Cardiac fibroblast (primary cell): ENCODE data around the gene HDAC4.

Experiments
- DNase-seq, 2 donors: peaks; one replicate each; pipeline versions ENCODE4 v3.0.0 to v3.0.0-alpha.2; 2010; ENCODE audit warnings: low read depth in 2 of 2
- H3K4me3 ChIP-seq, 2 donors: replicated peaks in 1 of 2; 1 replicate in 1 of 2; 2 replicates in 1 of 2; pipeline ENCODE4 v1.5.1; 2011; ENCODE audit warnings: low read depth in 2 of 2, low read length in 2 of 2, mild to moderate bottlenecking in 2 of 2, moderate library complexity in 1 of 2
- CTCF ChIP-seq: IDR thresholded peaks from one replicate; pipeline ENCODE4 v1.5.1; 2011; ENCODE audit warnings: low read depth, mild to moderate bottlenecking, low read length, inconsistent platforms

HDAC4 gene

GRCh38 chr2:239167766-239168444, 232.9 kb downstream of the HDAC4 start:
- no peak for DNase-seq
- H3K4me3 ChIP-seq: no peak overlapping the region
- no peak for TF ChIP-seq CTCF

DNA sequence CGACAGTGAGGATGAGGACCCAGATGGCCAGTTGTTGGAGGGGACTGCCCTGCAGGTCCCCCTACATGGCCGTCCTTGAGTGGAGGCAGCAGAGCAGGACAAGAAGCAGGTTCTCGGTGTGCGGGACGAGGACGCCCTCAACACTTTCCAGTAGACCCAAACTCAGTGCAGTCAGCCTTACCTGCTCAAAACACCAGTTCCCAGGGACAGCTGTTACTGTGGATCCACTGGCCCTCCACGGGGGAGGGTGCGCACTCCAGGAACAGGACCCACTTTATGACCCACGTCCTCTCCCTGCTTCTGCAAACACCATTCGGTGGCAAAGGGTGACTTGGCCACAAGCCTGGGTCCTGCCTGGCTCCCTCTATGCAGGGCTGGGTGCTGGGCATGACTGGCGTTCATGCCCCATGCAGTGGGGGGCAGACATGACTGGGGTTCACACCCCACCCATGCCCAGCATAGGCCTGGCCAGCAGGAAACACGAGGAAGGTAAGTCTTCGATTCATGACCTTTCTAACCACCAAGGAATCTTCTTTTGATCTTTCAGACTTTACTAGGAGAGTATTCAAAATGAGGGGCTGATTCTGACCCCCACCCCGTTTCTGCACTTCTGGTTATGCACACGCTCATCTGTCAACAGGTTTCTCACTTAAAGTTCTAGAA, 233.7 kb downstream of the HDAC4 start:
- TF ChIP-seq CTCF: no peak

DNA sequence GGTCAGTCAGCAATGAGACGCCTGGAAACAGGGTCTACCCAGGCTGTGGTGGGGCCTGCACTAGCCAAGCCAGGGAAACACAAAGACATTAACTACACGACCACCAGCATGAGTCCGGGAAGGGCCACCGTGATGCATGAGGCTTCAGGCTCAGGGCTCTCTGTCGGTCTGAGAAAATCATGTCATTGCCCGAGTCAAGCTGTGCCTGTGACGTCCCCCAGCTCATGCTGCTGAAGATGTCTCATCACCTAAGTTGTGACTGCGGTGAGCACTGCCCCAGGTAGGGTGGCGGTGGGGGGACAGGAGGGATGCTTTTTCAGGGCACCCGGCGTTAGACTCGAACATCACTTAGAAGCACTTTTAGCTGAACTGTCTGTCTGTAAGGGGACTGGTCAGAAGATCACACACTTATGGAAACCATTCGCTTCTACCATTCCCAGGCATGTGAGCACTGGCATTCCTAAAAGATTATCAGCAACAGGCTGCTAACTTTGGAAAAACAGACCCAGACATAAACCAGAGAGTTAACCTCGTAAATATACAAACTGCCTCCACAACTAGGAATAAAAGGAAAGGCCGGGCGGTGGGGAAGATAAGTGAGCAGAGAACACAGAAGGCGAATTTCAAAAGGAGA, 234.5 kb downstream of the HDAC4 start:
- no peak for DNase-seq
- no peak for TF ChIP-seq CTCF
- no peak overlapping the region for H3K4me3 ChIP-seq

More for the DNA sequence above, 233.7 kb downstream of the HDAC4 start:
- H3K4me3 ChIP-seq: no peak overlapping the region
- no peak for DNase-seq

GRCh38 chr2:239165206-239165831, 235.5 kb downstream of the HDAC4 start:
- no peak for TF ChIP-seq CTCF
- DNase-seq: no peak
- no peak overlapping the region for H3K4me3 ChIP-seq

- DNase-seq: no peak
- no peak overlapping the region for H3K4me3 ChIP-seq
- TF ChIP-seq CTCF: no peak
These were observed 236.4 kb downstream of the HDAC4 start for GRCh38 chr2:239164335-239164871.

DNA sequence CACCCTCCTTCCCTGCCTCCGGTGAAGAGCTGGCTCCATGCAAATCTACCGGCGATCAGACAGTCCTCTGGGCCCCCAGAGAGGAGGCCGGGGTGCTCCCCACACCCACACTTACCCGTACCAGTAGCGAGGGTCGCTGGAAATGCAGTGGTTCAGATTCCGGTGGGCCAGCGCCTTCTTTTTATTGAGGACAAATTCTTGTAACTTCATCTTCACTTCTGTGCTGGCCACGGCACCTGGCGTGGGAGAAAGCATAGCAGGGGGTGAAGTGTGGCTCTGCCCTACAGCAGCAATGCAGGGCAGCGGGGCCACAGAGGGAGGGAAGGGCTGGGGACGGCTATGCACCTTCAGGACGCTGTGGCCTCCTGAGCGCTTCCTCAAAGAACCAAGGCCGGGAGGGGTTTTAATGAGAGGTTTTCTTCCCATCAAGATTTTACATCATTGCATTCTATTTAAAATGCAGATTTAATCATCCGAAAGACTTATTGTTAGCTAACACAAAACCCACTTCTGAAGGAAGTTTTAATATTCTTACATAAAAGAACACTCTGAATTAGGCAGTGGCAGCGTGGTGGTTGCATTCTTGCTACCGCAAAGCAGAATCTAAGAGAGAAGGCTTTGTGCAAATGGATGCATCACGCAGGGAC, 237.0 kb downstream of the HDAC4 start:
- no peak overlapping the region for H3K4me3 ChIP-seq
- no peak for TF ChIP-seq CTCF
- DNase-seq: no peak
